Subcutaneous adipose tissue (tissue), 4 donors: ENCODE measurements around the gene ELAVL1. TPM values are rescaled to one million over a fixed set of nuclear protein-coding genes. Genes with fewer than 3 reads are reported as not detected.

Experiments used
- CTCF ChIP-seq: fragments of 450-650 bp; IDR thresholded peaks from one replicate; pipeline ENCODE4 v1.5.1; 2016; ENCODE audit warnings: low read depth, mild to moderate bottlenecking, control low read depth, antibody characterized with exemption, moderate library complexity
- total RNA-seq, 4 donors: library from RNA; depleted of rRNA; stranded (reverse); fragments of >200 nt; gene quantifications; one replicate each; pipeline ENCODE4 v1.1.0, GENCODE V29; 2016

ELAVL1 gene
- total RNA-seq, 4 donors from 2014 or later: 17.8 to 30.7 (median 26.1) TPM

GRCh38 chr19:7921967-7922835 lies 83.2 kb downstream of the ELAVL1 start:
- TF ChIP-seq CTCF: no peak

GRCh38 chr19:7921302-7921966 lies 84.0 kb downstream of the ELAVL1 start:
- no peak for TF ChIP-seq CTCF

GRCh38 chr19:7920519-7921301 lies 84.7 kb downstream of the ELAVL1 start:
- no peak for TF ChIP-seq CTCF

GRCh38 chr19:7919610-7920518 lies 85.6 kb downstream of the ELAVL1 start, which contains the start of gene SNAPC2:
Gene SNAPC2 (plus strand): TSS chr19:7920338. CDS start chr19:7920367, 29 bp downstream.
- no peak for TF ChIP-seq CTCF

GRCh38 chr19:7918615-7919421 lies 86.6 kb downstream of the ELAVL1 start:
- no peak for TF ChIP-seq CTCF
